ENCODE data around the gene CELA2B. TPM values are rescaled to one million over a fixed set of nuclear protein-coding genes. Genes with fewer than 3 reads are reported as not detected.

The CELA2B gene
- total and polyA plus RNA-seq, 9 of the 15 experiments (the other 6 are each of a cell fraction or from before 2014, with no cell fraction given): 0.25 to 2.1 (median 0.38) TPM; not detected in 5

- TF ChIP-seq MNT (conservative IDR thresholded peaks at IDR 0.05) (0 out of 4 replicates have a peak, but pooled peaks of 1 of the 2 experiments have one; percentile 1), MTA1 (IDR thresholded peaks at IDR 0.05; ENCODE audit: borderline replicate concordance) (no peak), JUN (IDR thresholded peaks at IDR 0.05; ENCODE audit: borderline replicate concordance, low read depth, low read length) (0 out of 2 replicates have a peak, but pooled peaks have one; percentile 25), JUN (CRISPR knock-in tag; IDR thresholded peaks at IDR 0.05; ENCODE audit: borderline replicate concordance) (no peak), PKNOX1 (IDR thresholded peaks at IDR 0.05) (peak; percentile 61), RBBP5 (IDR thresholded peaks at IDR 0.05; ENCODE audit: borderline replicate concordance, insufficient read depth, low read length, poor library complexity, severe bottlenecking) (peak; percentile 3), ZHX1 (conservative IDR thresholded peaks at IDR 0.05; ENCODE audit: low read length) (no peak), EGR1 (conservative IDR thresholded peaks at IDR 0.05) (peak; percentile 80), AFF4 (CRISPR knock-in tag; IDR thresholded peaks at IDR 0.05) (0 out of 2 replicates have a peak, but pooled peaks have one; percentile 50), ZNF431 (CRISPR knock-in tag; IDR thresholded peaks at IDR 0.05) (peak; percentile 21; the same call in 1 of the 2 replicates), MEIS2 (IDR thresholded peaks at IDR 0.05; ENCODE audit: partially characterized antibody) (peak; percentile 51), ATF3 (IDR thresholded peaks at IDR 0.05) (0 out of 2 replicates have a peak, but pooled peaks have one; percentile 82), ATF3 (CRISPR knock-in tag; conservative IDR thresholded peaks at IDR 0.05) (no peak), HDAC1 (IDR thresholded peaks at IDR 0.05) (peak in 1 of 2 experiments; percentile 61; a peak in 2 of 4 replicates), RCOR1 (IDR thresholded peaks at IDR 0.05; ENCODE audit: borderline replicate concordance in 1 of 2, low read depth in 2 of 2, low read length in 2 of 2) (peak in 1 of 2 experiments; percentile 79; a peak in 1 of 4 replicates)
These were observed 49.4 kb downstream of the CELA2B start (continued) for GRCh38 chr1:15525050-15526020.
